Thyroid gland (tissue), 4 donors: ENCODE measurements around the gene GRWD1.

ENCODE experiments used
- POLR2A ChIP-seq, 2 donors: fragments of 450-650 bp; IDR thresholded peaks; one replicate each; pipeline ENCODE4 v1.6.1; 2017; ENCODE audit warnings: antibody characterized with exemption in 2 of 2, mild to moderate bottlenecking in 2 of 2, moderate library complexity in 1 of 2
- TF ChIP-seq, protein P1 (sequence below), 6 experiments: fragments of 200-600 bp in 3 of 6; fragments of 450-650 bp in 3 of 6; sonication (generic) in 3 of 6; IDR thresholded peaks; one replicate each; pipeline ENCODE4 v1.5.1; 2016 to 2019; ENCODE audit warnings: antibody characterized with exemption in 6 of 6, mild to moderate bottlenecking in 2 of 6, inconsistent platforms in 1 of 6, moderate library complexity in 1 of 6

DNA sequence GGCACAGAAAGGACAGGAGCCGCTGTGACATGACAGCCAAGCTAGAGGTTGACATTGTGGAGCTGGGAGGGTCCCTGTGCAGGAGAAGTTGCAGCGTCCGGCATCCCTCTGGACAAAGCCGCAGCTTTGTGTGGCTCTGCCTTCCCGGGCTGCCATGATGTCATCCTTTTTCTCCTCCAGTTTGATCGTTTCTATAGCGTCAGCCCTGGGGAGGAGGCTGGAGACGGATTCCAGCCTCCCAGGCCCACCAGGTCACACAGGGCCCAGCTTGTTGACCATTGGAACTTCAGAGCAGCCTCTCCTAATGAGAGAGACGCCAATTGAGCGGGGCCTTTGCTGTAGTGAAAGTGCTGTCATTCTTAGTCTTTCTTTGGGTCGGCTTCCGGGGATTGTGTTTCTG, 5.8 kb downstream of the GRWD1 start:
- TF ChIP-seq, protein P1, sequence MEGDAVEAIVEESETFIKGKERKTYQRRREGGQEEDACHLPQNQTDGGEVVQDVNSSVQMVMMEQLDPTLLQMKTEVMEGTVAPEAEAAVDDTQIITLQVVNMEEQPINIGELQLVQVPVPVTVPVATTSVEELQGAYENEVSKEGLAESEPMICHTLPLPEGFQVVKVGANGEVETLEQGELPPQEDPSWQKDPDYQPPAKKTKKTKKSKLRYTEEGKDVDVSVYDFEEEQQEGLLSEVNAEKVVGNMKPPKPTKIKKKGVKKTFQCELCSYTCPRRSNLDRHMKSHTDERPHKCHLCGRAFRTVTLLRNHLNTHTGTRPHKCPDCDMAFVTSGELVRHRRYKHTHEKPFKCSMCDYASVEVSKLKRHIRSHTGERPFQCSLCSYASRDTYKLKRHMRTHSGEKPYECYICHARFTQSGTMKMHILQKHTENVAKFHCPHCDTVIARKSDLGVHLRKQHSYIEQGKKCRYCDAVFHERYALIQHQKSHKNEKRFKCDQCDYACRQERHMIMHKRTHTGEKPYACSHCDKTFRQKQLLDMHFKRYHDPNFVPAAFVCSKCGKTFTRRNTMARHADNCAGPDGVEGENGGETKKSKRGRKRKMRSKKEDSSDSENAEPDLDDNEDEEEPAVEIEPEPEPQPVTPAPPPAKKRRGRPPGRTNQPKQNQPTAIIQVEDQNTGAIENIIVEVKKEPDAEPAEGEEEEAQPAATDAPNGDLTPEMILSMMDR (IDR thresholded peaks at IDR 0.05), result no peak
- TF ChIP-seq POLR2A (IDR thresholded peaks at IDR 0.05), result no peak
